HG02798 (cell line): ENCODE measurements around the gene SLC4A1.

Source experiments
- ATAC-seq: cut with Tn5 transposase; IDR thresholded peaks from one replicate; pipeline ENCODE4 v1.9.1; 2021; ENCODE audit warnings: mild to moderate bottlenecking; ENCODE audit not compliant: unreplicated experiment, poor library complexity

Gene SLC4A1

GRCh38 chr17:44222112-44222869 is 45.6 kb downstream of the SLC4A1 start:
- no peak for ATAC-seq

GRCh38 chr17:44221862-44222111 is 46.1 kb downstream of the SLC4A1 start:
- no peak for ATAC-seq

- ATAC-seq: no peak
Observed at GRCh38 chr17:44221084-44221861, 46.7 kb downstream of the SLC4A1 start.

GRCh38 chr17:44220213-44221083 is 47.5 kb downstream of the SLC4A1 start:
- ATAC-seq: peak; percentile 11

- peak; percentile 14 for ATAC-seq
Observed at GRCh38 chr17:44219616-44220212, 48.2 kb downstream of the SLC4A1 start, which contains the start of gene UBTF. Gene UBTF (minus strand): TSS chr17:44219675. CDS start chr17:44218229, 1,446 bp downstream.

GRCh38 chr17:44219108-44219615 is 48.8 kb downstream of the SLC4A1 start:
- ATAC-seq: peak; percentile 44

- peak; percentile 54 for ATAC-seq
Observed at GRCh38 chr17:44218344-44219107, 49.4 kb downstream of the SLC4A1 start.

- no peak for ATAC-seq
Observed at GRCh38 chr17:44217738-44218343, 50.1 kb downstream of the SLC4A1 start.

GRCh38 chr17:44216694-44217093 is 51.2 kb downstream of the SLC4A1 start:
- no peak for ATAC-seq

GRCh38 chr17:44216173-44216572 is 51.8 kb downstream of the SLC4A1 start:
- no peak for ATAC-seq

- ATAC-seq: no peak
Observed at GRCh38 chr17:44214896-44215295, 53.0 kb downstream of the SLC4A1 start.

- no peak for ATAC-seq
Observed at GRCh38 chr17:44214230-44214494, 53.8 kb downstream of the SLC4A1 start.

GRCh38 chr17:44213403-44214229 is 54.3 kb downstream of the SLC4A1 start:
- no peak for ATAC-seq

GRCh38 chr17:44212507-44213402 is 55.2 kb downstream of the SLC4A1 start:
- ATAC-seq: no peak

GRCh38 chr17:44211281-44212265 is 56.4 kb downstream of the SLC4A1 start:
- no peak for ATAC-seq
